Fibroblast of villous mesenchyme (primary cell): ENCODE measurements around the gene LPAR3. TPM values are rescaled to one million over a fixed set of nuclear protein-coding genes. Genes with fewer than 3 reads are reported as not detected.

ENCODE experiments used
- DNase-seq: peaks from one replicate; pipeline ENCODE4 v3.0.0-alpha.2; 2010; ENCODE audit warnings: low read depth
- H3K4me3 ChIP-seq: 2 replicates; pipeline ENCODE4 v1.5.1; 2011; ENCODE audit warnings: low read depth, mild to moderate bottlenecking, low read length
- total RNA-seq: library from RNA; depleted of rRNA; stranded (reverse); fragments of >200 nt; gene quantifications from 2 replicates; pipeline ENCODE4 v1.2.3, GENCODE V29; 2012
- TF ChIP-seq, protein P1 (sequence below): IDR thresholded peaks from 2 replicates; pipeline ENCODE4 v1.5.1; 2012; ENCODE audit warnings: low read depth, mild to moderate bottlenecking, low read length; ENCODE audit not compliant: insufficient read depth

Gene LPAR3, protein sequence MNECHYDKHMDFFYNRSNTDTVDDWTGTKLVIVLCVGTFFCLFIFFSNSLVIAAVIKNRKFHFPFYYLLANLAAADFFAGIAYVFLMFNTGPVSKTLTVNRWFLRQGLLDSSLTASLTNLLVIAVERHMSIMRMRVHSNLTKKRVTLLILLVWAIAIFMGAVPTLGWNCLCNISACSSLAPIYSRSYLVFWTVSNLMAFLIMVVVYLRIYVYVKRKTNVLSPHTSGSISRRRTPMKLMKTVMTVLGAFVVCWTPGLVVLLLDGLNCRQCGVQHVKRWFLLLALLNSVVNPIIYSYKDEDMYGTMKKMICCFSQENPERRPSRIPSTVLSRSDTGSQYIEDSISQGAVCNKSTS
- total RNA-seq, result 1.9 and 2.6 TPM in 2 replicates

DNA sequence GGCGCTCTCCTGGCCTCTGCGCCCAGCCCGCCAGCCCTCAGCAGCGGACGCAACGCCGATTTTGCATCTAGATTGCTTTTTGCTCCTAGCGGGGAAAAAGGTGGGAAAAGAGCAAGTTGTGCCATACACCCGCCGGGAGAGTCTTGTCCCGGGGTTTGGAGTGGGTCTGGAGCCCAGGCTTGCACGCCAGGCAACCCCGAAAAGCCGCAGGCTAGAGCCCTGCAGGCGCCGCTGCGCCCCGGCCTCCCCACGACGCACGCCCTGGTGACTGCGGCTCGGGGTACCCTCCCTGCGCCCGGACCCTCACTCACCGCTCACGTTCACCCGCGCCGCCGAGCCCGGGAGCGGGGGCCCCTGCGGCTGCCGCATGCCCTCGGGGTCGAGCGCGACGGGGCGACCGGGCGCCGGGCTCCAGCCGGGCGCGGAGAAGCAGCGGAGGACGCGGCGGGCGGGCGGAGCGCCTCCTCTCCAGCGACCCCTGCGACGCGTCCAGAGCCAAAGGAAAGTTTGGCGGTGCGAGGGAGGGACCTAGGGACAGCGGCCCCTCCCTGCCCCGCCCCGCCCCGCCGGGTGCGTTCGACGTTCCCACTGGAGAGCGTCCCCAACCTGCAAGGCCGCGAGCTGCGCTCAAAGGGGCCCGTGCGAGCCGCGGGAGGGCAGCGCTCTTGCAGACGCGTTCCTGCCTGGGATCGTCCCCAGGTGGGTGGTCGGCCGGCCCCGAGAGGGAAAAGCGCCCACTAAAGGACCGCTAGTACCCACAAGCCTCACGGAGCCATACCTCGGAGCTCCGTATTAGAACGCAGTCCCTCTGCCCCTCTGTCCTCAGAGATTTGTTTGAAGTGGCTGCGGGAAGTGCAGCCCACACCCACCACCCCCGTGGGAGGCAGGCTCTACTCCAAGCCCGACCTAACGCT, at the start of gene LPAR3:
Gene LPAR3 (minus strand): TSS at position 502 of the 914 bp plus-strand sequence. CDS start 27,086 bp downstream, outside the sequence.
- TF ChIP-seq, protein P1, sequence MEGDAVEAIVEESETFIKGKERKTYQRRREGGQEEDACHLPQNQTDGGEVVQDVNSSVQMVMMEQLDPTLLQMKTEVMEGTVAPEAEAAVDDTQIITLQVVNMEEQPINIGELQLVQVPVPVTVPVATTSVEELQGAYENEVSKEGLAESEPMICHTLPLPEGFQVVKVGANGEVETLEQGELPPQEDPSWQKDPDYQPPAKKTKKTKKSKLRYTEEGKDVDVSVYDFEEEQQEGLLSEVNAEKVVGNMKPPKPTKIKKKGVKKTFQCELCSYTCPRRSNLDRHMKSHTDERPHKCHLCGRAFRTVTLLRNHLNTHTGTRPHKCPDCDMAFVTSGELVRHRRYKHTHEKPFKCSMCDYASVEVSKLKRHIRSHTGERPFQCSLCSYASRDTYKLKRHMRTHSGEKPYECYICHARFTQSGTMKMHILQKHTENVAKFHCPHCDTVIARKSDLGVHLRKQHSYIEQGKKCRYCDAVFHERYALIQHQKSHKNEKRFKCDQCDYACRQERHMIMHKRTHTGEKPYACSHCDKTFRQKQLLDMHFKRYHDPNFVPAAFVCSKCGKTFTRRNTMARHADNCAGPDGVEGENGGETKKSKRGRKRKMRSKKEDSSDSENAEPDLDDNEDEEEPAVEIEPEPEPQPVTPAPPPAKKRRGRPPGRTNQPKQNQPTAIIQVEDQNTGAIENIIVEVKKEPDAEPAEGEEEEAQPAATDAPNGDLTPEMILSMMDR, result no peak
- peak within 1 kb of the TSS; percentile 65 for H3K4me3 ChIP-seq
- DNase-seq, result peak; percentile 48

DNA sequence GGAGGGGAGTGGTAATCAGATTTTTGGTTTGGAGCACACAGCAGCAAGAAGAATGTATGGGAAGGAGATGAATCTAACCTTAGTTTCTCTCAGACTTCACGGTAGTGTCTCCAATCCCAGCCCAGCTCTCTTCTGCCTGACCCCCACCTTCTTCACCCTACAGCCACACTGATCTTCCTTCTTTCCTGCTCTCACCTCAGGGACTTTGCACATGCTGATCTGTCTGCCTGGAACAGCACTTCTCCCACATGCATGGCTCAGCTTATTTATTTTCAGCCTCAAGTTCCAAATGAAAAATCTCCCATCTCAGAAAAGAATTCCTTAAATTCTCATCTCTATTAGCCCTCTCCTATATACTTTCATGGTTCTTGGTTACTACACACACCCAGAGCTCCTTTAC, 48.8 kb upstream of the LPAR3 start:
- TF ChIP-seq, protein P1, result no peak
- DNase-seq, result no peak

DNA sequence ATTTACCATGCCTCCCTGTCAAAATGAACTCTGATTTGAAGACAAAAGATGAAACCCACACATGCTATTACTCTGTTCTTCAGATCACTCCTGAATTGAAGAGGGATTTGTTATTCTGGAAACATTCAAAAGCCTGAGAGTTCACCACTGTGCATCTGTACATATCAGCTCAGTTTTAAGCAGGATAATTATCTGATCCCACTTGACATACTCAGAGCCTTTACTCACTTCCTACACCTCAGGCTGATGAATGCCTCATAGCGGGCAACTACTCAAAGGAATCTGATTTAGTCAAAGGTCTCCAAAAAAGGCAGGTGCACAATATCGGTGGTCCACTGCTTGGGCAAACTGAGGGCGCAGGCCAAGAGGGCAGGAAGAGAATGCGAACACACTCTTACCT, 47.5 kb upstream of the LPAR3 start:
- DNase-seq, result no peak
- H3K4me3 ChIP-seq, result no peak overlapping the region
- TF ChIP-seq, protein P1, result no peak

More for the DNA sequence above, 48.8 kb upstream of the LPAR3 start:
- no peak overlapping the region for H3K4me3 ChIP-seq

DNA sequence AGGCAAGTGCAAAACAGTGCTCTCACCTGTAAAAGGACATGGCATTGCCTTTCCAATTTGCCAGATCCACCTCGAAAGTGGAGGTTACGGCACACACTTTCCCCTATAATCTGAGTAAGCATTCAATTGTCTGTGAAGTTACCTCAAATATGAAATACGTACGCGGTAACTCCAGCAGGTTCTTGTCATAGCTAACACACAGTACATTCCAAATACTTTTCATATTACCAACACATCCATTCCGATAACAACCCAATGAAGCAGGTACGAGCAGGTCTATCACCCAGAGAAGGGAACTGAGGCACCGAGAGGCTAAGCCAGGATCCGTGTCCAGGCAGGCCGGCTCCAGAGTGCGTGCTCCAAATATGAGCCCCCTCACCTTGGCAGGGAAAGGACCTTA, 46.8 kb upstream of the LPAR3 start:
- H3K4me3 ChIP-seq, result no peak overlapping the region
- DNase-seq, result no peak
- TF ChIP-seq, protein P1, result no peak

DNA sequence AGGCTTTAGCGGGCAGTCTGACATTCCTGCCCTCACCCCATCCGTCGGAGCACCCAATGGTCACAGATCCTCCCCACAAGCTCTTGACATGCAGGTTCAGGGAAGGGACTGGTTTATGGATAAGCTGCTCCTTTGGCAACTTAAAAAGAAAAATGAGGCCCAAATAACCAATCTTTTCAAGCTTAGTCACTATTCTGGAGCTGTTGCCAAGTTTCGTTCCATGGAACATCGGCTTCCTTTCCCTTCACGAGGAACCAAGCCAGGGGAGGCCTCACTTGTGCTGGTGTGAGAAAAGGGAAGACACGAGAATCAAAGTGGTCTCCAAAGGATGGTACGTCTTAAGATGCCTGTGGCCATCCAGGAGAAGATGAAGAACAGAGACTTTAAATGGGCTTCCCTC, 46.1 kb upstream of the LPAR3 start:
- no peak for DNase-seq
- H3K4me3 ChIP-seq, result no peak overlapping the region
- TF ChIP-seq, protein P1, result no peak

DNA sequence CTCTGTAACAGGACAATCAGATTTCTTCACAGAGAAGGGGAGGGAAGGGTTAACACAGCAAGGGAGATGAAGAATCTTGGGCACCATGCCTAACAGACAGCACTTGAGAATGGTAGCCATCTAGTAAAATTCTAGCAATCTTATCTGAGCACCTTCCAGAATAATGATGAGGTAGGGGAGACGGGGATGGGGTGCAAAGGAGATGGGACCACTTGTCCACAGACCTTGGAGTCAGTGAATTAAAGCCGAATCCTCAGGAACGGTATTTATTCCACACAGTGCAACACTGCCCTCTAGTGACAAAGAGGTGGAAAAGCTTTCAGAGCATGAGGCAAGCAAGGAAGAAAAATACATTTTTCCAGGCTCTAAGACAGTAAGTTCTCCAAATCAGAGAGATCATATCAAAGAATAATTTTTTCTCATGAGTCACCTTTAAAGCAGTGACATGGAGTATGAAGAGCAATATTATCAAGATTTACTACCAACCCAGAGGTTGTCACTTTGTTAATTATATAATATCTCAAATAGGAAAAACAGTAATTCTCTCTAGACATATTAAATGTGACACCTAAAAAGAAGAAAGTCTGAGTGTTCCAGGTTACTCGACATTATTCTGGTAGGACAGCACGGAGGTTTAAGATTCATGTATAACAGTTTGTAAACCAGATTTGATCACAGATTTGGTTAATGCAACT, 43.3 kb upstream of the LPAR3 start:
- DNase-seq, result peak; percentile 79
- no peak overlapping the region for H3K4me3 ChIP-seq
- TF ChIP-seq, protein P1, result peak; percentile 87
